ENCODE measurements around the gene KCNC3.

KCNC3 gene

DNA sequence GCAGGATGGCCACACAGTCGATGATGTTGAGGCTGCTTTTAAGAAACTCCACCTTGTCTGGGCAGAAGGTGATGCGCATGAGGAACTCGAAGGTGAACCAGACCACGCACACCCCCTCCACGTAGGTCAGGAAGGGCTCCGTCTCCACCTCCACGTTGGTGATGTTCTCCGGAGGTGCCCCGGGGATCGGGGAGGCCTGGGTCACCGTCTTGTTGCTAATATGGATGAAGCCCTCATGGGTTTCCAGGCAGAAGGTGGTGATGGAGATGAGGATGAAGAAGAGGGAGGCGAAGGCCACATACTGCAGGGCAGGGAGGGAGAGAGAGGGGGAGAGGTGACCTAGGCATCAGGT lies 5.4 kb downstream of the KCNC3 start:
- Histone ChIP-seq H3K27me3 (ENCODE audit: insufficient read depth, low read length) (peaks cover 14% of the 10 kb centered on the region), H3K9me3 (ENCODE audit: low read length) (no peaks in the 10 kb centered on the region), H2AFZ (ENCODE audit: low read length) (no peak overlapping the region), H3F3A (ENCODE audit: insufficient read depth, low read length) (no peaks in the 10 kb centered on the region), H3K36me3 (ENCODE audit: insufficient read depth, low read length) (0 out of 2 replicates have a peak, but pooled peaks cover 5% of the 10 kb centered on the region), H3K27ac (ENCODE audit: low read depth, low read length, poor library complexity, severe bottlenecking) (no peak overlapping the region), H3K4me1 (ENCODE audit: insufficient read depth, low read length, severe bottlenecking) (peaks cover 31% of the 10 kb centered on the region), H3K9ac (ENCODE audit: low read length) (no peak overlapping the region), H4K20me1 (ENCODE audit: insufficient read depth, low read length) (0 out of 2 replicates have a peak, but pooled peaks cover 2% of the 10 kb centered on the region), H3K9me2 (ENCODE audit: low read depth, low read length) (no peaks in the 10 kb centered on the region), H3K79me2 (ENCODE audit: insufficient read depth, low read length) (no peaks in the 10 kb centered on the region), H3K4me3 (ENCODE audit: low read depth, low read length, poor library complexity, severe bottlenecking) (no peak overlapping the region), H3K4me2 (ENCODE audit: low read length) (no peak overlapping the region)
- TF ChIP-seq, protein P1, sequence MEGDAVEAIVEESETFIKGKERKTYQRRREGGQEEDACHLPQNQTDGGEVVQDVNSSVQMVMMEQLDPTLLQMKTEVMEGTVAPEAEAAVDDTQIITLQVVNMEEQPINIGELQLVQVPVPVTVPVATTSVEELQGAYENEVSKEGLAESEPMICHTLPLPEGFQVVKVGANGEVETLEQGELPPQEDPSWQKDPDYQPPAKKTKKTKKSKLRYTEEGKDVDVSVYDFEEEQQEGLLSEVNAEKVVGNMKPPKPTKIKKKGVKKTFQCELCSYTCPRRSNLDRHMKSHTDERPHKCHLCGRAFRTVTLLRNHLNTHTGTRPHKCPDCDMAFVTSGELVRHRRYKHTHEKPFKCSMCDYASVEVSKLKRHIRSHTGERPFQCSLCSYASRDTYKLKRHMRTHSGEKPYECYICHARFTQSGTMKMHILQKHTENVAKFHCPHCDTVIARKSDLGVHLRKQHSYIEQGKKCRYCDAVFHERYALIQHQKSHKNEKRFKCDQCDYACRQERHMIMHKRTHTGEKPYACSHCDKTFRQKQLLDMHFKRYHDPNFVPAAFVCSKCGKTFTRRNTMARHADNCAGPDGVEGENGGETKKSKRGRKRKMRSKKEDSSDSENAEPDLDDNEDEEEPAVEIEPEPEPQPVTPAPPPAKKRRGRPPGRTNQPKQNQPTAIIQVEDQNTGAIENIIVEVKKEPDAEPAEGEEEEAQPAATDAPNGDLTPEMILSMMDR (IDR thresholded peaks at IDR 0.05; ENCODE audit: low read length), result no peak
- TF ChIP-seq EZH2 (IDR thresholded peaks at IDR 0.05; ENCODE audit: borderline replicate concordance, low read length), result no peak

DNA sequence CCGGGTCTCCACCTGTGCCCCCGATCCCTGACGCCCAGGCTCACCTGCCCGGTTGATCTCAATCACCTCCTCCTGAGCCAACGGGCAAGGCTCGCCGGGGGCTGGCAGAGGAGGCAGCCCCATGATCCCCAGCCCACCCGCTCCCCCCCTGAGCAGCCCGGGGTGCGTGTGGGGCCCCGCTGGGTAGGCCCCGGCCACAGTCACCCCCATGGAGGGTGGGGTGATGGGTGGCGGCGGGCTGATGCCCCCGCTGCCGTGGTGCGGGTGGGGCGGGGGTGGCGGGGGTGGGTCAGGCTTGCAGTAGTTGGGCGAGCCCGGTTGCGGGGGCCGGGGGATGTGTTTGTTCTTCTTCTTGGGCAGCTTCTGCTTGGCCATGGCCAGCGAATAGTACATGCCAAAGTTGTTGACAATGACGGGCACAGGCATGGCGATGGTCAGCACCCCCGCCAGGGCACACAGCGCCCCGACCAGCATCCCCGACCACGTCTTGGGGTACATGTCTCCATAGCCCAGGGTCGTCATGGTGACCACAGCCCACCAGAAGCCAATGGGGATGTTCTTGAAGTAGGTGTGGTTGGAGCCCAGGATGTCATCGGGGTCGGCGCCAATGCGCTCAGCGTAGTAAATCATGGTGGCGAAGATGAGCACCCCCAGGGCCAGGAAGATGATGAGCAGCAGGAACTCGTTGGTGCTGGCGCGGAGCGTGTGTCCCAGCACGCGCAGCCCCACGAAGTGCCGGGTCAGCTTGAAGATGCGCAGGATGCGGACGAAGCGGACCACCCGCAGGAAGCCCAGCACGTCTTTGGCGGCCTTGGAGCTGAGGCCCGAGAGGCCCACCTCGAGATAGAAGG lies 6.0 kb downstream of the KCNC3 start:
- Histone ChIP-seq H4K20me1 (ENCODE audit: insufficient read depth, low read length) (0 out of 2 replicates have a peak, but pooled peaks cover 2% of the 10 kb centered on the region), H3F3A (ENCODE audit: insufficient read depth, low read length) (no peaks in the 10 kb centered on the region), H3K27ac (ENCODE audit: low read depth, low read length, poor library complexity, severe bottlenecking) (no peak overlapping the region), H3K79me2 (ENCODE audit: insufficient read depth, low read length) (no peaks in the 10 kb centered on the region), H3K36me3 (ENCODE audit: insufficient read depth, low read length) (0 out of 2 replicates have a peak, but pooled peaks cover 5% of the 10 kb centered on the region), H3K4me2 (ENCODE audit: low read length) (no peak overlapping the region), H3K27me3 (ENCODE audit: insufficient read depth, low read length) (peaks cover 14% of the 10 kb centered on the region), H3K9me2 (ENCODE audit: low read depth, low read length) (no peaks in the 10 kb centered on the region), H3K9me3 (ENCODE audit: low read length) (no peaks in the 10 kb centered on the region), H3K4me1 (ENCODE audit: insufficient read depth, low read length, severe bottlenecking) (peaks cover 27% of the 10 kb centered on the region), H3K9ac (ENCODE audit: low read length) (no peak overlapping the region), H2AFZ (ENCODE audit: low read length) (no peak overlapping the region), H3K4me3 (ENCODE audit: low read depth, low read length, poor library complexity, severe bottlenecking) (no peak overlapping the region)
- TF ChIP-seq, protein P1 (IDR thresholded peaks at IDR 0.05; ENCODE audit: low read length), result no peak
- no peak for TF ChIP-seq EZH2 (IDR thresholded peaks at IDR 0.05; ENCODE audit: borderline replicate concordance, low read length)

DNA sequence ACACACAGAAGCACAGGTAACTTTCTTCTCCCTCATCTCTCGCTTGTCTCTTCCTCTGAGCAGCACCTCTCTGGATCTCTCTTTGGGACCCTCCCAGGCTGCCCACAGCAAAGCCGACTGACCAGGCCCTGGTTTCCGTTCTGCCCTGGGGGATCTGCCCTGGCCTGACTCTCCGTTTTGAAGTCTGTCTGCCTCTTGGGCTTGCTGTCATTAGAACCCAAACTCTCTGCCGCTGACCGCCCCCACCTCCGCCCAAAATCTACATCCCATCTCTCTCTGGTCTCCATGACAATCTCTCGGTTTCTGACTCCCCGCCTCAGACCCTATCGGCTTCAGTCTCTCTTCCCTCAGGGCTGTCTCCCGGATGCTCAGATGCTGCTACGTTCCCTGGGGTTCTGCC lies 6.9 kb downstream of the KCNC3 start:
- H2AFZ ChIP-seq (ENCODE audit: low read length), result no peak overlapping the region
- peaks cover 11% of the 10 kb centered on the region for H3K27me3 ChIP-seq (ENCODE audit: insufficient read depth, low read length)
- TF ChIP-seq, protein P1 (IDR thresholded peaks at IDR 0.05; ENCODE audit: low read length), result no peak
- TF ChIP-seq EZH2 (IDR thresholded peaks at IDR 0.05; ENCODE audit: borderline replicate concordance, low read length), result no peak
- H3K27ac ChIP-seq (ENCODE audit: low read depth, low read length, poor library complexity, severe bottlenecking), result no peak overlapping the region
- H3K4me2 ChIP-seq (ENCODE audit: low read length), result no peak overlapping the region
- no peaks in the 10 kb centered on the region for H3F3A ChIP-seq (ENCODE audit: insufficient read depth, low read length)
- H3K9ac ChIP-seq (ENCODE audit: low read length), result no peak overlapping the region
- H3K79me2 ChIP-seq (ENCODE audit: insufficient read depth, low read length), result no peaks in the 10 kb centered on the region
- H4K20me1 ChIP-seq (ENCODE audit: insufficient read depth, low read length), result 0 out of 2 replicates have a peak, but pooled peaks cover 2% of the 10 kb centered on the region
- H3K4me3 ChIP-seq (ENCODE audit: low read depth, low read length, poor library complexity, severe bottlenecking), result no peak overlapping the region
- H3K4me1 ChIP-seq (ENCODE audit: insufficient read depth, low read length, severe bottlenecking), result peaks cover 20% of the 10 kb centered on the region
- no peaks in the 10 kb centered on the region for H3K9me3 ChIP-seq (ENCODE audit: low read length)
- H3K9me2 ChIP-seq (ENCODE audit: low read depth, low read length), result no peaks in the 10 kb centered on the region
- 0 out of 2 replicates have a peak, but pooled peaks cover 5% of the 10 kb centered on the region for H3K36me3 ChIP-seq (ENCODE audit: insufficient read depth, low read length)
